Coronary artery (tissue), 2 donors: ENCODE data around the gene GPR137.

ENCODE experiments used
- DNase-seq: peaks from one replicate; pipeline ENCODE4 v3.0.0-alpha.2; 2017; ENCODE audit warnings: low spot score
- H3K27ac ChIP-seq, 2 donors: fragments of 200-600 bp; sonication (generic); one replicate each; pipeline ENCODE4 v1.5.1; 2016 to 2019
- H3K4me3 ChIP-seq: fragments of 200-600 bp; sonication (generic); 2 replicates; pipeline ENCODE4 v1.5.1; 2016; ENCODE audit warnings: mild to moderate bottlenecking, moderate library complexity
- CTCF ChIP-seq: fragments of 200-600 bp; sonication (generic); IDR thresholded peaks from one replicate; pipeline ENCODE4 v1.5.1; 2019; ENCODE audit warnings: antibody characterized with exemption

The GPR137 gene

DNA sequence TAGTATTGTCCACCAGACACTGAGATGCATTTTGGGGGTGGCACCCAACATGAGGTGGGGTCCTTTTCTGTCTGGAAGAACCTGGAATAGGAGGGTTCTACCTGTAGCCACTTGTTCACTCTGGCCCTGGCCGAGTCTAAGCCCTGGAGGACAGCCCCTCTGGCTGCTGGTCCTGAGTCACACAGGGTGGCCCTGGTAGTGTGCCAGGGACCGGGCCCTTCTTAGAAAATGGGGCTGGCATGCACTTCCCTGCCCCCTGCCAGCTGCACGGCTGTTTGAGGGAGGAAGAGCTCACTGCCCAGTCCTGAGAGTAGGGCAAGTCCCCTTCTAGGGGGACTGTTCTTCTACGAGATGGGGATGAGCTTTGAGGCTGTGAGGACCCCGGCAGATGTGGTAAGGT is 32.2 kb upstream of the GPR137 start:
- no peak for DNase-seq
- H3K27ac ChIP-seq: peak overlapping the region; percentile 26 to 80
- peak overlapping the region; percentile 83 for H3K4me3 ChIP-seq
- TF ChIP-seq CTCF: no peak

GRCh38 chr11:64254326-64254725 is 31.3 kb upstream of the GPR137 start:
- DNase-seq: no peak
- Histone ChIP-seq H3K4me3 (no peak overlapping the region), H3K27ac (no peak overlapping the region)
- no peak for TF ChIP-seq CTCF

GRCh38 chr11:64255135-64256128 is 30.2 kb upstream of the GPR137 start:
- H3K27ac ChIP-seq: no peak overlapping the region
- TF ChIP-seq CTCF: no peak
- H3K4me3 ChIP-seq: no peak overlapping the region
- no peak for DNase-seq

- TF ChIP-seq CTCF: no peak
- Histone ChIP-seq H3K4me3 (no peak overlapping the region), H3K27ac (no peak overlapping the region)
- no peak for DNase-seq
Observed at GRCh38 chr11:64256300-64256699, 29.3 kb upstream of the GPR137 start.

DNA sequence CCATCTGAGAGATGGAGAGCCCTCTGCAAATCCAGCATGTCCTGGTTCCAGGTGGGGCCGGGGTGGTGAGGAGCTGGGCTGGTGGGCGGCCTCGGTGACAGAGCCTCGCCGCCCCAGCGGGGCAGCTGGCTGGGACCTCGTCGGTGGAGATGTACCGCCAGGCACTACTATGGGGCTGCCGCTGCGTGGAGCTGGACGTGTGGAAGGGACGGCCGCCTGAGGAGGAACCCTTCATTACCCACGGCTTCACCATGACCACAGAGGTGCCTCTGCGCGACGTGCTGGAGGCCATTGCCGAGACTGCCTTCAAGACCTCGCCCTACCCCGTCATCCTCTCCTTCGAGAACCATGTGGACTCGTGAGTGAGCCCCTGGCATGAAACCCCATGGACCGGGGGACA is 27.3 kb upstream of the GPR137 start:
- H3K27ac ChIP-seq: no peak overlapping the region
- DNase-seq: no peak
- no peak overlapping the region for H3K4me3 ChIP-seq
- TF ChIP-seq CTCF: no peak

DNA sequence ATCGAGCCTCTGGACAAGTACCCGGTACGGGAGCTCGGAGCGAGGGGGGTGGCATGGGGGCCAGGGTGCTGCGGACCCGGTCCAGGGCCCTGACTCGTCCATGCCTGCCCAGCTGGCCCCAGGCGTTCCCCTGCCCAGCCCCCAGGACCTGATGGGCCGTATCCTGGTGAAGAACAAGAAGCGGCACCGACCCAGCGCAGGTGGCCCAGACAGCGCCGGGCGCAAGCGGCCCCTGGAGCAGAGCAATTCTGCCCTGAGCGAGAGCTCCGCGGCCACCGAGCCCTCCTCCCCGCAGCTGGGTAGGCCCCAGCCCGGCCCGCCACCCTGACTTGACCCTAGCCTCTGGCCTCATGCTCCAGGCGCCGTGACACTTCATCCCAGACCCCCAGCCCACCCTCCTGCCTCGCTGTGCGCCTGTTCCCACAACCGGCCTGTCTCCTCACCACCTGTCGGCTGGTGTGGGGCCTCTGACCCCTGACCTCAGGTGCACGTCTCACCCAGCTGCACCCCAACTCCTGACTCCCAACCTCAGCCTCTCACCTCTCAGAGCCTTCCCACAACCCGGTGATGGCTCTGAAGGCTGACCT is 26.6 kb upstream of the GPR137 start:
- TF ChIP-seq CTCF: no peak
- H3K27ac ChIP-seq: no peak overlapping the region
- no peak overlapping the region for H3K4me3 ChIP-seq
- DNase-seq: no peak
